ENCODE results near the gene LIX1.

DNA sequence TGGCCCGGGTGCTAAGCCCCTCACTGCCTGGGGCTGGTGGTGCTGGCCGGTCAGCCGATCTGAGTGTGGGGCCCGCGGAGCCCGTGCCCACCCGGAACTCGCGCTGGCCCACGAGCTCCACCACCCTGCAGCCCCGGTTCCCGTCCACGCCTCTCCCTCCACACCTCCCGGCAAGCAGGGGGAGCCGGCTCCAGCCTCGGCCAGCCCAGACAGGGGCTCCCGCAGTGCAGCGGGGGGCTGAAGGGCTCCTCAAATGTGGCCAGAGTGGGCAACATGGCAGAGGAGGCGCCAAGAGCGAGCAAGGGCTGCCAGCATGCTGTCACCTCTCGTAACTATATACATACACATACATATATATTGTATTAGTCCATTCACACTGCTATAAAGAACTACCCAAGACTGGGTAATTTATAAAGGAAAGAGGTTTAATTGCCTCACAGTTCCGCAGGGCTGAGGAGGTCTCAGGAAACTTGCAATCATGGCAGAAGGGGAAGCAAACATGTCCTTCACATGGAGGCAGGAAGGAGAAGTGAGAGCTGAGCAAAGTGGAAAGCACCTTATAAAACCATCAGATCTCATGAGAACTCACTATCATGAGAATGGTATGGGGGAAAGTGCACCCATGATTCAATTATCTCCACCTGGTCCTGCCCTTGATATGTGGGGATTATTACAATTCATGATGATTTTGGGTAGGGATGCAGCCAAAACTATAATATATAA is 56.8 kb downstream of the LIX1 start:
- TF ChIP-seq BHLHE40 (IDR thresholded peaks at IDR 0.05; ENCODE audit: low read depth, low read length): no peak
- TF ChIP-seq, protein P1, sequence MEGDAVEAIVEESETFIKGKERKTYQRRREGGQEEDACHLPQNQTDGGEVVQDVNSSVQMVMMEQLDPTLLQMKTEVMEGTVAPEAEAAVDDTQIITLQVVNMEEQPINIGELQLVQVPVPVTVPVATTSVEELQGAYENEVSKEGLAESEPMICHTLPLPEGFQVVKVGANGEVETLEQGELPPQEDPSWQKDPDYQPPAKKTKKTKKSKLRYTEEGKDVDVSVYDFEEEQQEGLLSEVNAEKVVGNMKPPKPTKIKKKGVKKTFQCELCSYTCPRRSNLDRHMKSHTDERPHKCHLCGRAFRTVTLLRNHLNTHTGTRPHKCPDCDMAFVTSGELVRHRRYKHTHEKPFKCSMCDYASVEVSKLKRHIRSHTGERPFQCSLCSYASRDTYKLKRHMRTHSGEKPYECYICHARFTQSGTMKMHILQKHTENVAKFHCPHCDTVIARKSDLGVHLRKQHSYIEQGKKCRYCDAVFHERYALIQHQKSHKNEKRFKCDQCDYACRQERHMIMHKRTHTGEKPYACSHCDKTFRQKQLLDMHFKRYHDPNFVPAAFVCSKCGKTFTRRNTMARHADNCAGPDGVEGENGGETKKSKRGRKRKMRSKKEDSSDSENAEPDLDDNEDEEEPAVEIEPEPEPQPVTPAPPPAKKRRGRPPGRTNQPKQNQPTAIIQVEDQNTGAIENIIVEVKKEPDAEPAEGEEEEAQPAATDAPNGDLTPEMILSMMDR (IDR thresholded peaks at IDR 0.05): no peak
